HG03159 (cell line): ENCODE data around the gene ATP6V1E1.

Source experiments
- ATAC-seq: cut with Tn5 transposase; IDR thresholded peaks from one replicate; pipeline ENCODE4 v1.9.1; 2021; ENCODE audit warnings: mild to moderate bottlenecking, moderate library complexity; ENCODE audit not compliant: unreplicated experiment

The ATP6V1E1 gene

DNA sequence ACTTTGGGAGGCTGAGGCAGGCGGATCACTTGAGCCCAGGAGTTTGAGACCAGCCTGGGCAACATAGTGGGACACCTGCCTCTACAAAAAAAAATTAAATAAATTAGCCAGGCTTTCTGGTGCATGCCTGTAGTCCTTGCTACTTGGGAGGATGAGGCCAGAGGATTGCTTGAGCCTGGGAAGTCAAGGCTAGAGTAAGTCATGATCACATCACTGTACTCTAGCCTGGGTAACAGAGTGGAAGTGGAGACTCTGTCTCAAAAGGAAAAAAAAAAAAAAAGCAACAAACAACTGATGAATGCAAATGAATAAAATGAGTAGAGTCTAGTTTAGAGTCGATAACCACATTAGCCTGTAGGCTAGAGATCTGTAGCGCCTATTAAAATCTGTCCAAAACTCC is 6.1 kb upstream of the ATP6V1E1 start:
- no peak for ATAC-seq

DNA sequence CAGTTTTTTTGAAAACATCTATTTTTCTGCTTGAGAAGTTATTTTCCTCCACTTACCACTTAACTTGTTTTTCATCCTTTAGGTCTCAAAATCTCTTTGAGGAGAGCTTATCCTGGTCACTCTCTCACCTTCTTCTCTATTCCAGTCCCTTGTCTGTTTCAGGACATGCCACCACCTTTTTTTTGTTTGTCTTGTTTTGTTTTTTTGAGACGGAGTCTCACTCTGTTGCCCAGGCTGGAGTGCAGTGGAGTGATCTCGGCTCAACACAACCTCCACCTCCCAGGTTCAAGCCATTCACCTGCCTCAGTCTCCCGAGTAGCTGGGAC is 5.4 kb upstream of the ATP6V1E1 start:
- ATAC-seq, result no peak

DNA sequence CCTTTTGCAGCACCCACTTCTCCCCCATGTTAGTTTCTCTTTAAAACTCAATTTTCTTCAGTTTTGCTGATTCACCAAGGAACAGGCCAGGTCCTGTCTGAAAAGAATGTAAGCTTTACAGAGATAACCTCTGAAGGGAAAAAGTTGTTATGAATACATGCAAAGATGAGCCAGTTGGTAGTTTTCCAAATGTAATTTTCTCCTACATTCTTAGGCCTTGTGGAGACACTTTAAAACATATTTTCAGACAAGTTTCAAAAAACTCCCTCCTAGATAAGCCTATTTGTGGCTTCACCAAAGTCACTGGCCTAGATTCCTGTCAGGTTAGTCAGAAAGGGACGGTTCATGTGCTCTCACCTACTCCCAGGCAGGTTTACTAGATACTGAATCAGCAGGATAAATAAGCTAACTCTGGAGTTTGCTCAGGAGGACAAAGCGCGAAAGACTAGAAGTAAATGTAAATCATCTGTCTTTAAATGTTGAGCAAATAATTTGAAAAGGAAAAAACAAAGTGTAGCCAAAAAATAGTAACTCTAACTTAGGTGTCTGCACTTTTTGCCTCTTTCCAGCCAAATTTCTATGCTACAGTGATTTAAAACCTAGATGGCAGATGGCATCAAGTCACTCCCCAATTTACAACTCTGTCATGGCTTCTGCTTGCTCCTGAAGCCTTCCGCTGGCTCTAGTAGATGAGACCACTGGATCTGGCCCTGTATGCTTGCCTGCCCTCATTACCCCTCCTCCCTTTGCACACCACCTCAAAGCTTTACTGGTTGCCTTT is 4.9 kb upstream of the ATP6V1E1 start:
- ATAC-seq, result no peak

DNA sequence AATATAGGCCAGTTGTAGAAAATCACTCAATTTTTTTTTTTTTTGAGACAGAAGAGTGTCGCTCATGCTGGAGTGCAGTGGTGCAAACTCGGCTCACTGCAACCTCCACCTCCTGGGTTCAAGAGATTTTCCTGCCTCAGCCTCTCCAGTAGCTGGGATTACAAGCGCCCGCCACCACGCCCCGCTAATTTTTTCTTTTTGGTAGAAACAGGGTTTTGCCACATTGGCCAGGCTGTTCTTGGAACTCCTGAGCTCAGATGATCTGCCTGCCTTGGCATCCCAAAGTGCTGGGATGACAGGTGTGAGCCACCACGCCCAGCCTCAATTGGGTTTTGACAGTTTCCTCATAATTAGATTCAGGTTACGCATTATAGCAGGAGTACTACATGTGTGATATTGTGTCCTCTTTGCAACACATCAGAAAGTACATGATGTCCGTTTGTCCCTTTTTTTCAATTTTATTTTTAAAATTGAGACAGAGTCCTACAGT is 2.6 kb upstream of the ATP6V1E1 start:
- no peak for ATAC-seq

DNA sequence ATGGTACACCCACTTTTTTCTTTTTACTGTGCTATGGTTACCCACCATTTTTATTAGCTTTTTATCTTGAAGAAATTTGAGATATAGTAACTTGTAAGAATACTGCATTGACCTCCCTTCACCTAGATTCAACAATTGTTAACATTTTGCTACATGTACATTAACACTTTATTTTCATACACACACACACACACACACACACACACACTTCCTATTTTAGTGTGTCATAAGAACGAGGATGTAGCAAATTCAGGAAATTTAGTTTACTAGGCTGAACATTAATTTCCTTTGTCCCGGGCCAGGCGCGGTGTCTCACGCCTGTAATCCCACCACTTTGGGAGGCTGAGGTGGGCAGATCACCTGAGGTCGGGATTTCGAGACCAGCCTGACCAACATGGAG is 1.1 kb upstream of the ATP6V1E1 start:
- no peak for ATAC-seq

DNA sequence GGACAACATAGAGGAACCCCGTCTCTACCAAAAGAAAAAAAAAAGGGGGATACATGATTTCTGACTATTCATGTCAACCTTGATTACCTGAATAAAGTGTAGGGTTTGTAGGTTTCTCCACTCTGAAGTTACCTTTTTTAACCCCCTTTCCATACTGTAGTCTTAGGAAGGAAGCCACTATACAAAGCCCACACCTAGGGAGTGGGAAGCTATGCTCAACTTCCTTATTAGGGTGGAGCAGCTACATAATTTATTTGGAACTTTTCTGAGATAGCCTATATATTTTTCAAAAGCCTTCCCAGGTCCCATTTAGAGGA is 582 bp upstream of the ATP6V1E1 start:
- no peak for ATAC-seq

DNA sequence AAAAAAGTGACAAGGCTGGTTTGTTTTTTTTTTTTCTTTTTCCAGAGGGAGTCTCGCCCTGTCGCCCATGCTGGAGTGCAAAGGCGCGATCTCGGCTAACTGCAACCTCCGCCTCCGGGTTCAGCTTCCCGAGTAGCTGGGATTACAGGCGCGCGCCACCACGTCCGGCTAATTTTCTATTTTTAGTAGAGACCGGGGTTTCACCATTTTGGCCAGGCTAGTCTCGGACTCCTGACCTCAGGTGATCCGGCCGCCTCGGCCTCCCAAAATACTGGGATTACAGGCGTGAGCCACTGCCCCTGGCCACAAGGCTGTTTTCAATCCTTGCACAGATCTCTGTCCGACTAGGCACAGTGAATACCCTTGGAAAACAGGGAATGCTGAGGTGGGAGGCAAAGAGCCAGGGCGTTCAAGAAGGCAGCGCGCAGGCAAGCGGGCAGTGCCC is 566 bp downstream of the ATP6V1E1 start:
- ATAC-seq, result no peak

DNA sequence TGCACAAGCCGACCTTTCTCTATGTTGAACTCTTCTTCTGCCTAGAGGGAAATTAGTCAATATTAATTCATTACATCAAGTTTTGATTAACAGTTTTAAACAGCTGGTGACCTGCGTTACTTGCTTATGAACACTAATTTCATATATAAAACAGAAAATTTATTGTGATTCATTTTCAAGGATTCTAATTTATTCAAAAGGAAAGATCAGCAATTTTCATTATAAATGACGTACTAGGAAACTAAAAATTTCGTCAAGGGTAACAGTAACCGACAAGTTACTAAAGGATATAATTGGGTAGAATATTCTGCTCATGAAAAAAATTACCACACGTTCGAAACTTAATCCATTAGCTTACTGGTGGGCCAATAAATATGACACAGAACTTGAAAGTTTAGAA is 15.3 kb downstream of the ATP6V1E1 start:
- ATAC-seq, result no peak

DNA sequence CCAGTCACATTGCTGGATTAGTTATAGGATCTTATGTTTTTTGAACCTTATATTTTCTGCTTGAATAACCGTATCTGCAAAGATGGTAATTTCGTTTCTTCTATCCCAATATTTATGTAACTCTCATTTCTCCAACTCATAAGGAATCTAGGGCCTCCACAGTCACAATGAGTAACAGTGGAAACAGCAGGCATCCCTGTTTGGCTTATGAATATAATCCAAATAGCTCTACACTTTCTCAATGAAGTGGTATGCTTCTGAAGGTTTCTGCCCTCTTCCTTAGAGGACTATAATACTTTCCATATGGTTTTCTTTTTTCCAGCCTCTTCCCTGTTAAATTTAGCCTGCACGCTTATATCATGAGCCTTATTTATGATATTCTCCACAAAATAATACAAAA is 16.5 kb downstream of the ATP6V1E1 start:
- ATAC-seq, result no peak

DNA sequence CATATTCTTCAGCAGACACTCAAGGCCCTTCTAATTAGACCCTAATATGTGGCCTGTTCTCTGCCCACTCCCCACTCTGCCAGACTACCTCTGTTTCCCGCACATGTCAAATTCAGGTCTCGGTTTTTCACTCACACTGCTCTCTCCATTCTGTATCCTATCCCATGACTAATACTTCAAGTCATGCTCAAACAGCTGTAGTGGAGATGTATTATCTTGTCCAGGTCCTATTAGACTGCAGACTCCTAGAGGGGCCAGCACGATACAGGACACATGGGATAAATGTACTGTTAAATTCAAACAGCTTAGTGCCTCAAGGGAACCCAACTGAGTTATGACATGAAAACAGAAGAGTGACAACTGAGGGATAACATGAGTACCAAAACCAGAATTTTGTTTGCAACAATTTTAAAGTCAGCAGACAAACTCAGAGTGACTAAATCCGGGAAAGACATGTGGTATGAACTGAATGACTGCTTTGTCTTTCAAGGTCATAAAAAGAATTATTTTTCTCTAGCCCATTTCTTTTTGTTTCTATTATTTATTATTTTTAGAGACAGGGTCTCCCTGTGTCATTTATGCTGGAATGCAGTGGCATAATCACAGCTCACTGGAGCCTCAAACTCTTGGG is 20.5 kb downstream of the ATP6V1E1 start:
- ATAC-seq, result no peak

DNA sequence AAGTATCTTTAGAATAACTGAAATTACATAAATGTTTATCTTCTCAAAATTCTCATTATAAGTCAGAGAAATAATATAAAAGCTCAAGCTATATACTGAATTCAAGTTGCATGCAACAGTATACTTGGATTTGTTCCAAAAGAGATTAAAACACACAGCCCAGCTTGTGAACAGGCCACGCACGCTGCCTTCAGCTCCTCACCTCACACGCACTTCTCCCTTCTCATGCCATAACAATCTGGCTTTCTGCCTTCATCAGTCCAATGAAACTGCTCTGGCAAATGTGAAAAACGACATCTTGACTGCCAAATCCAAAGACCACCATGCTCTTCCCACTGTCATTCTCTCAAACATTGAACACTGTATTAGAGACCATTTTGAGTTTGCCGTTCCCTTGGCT is 22.1 kb downstream of the ATP6V1E1 start:
- ATAC-seq, result no peak

DNA sequence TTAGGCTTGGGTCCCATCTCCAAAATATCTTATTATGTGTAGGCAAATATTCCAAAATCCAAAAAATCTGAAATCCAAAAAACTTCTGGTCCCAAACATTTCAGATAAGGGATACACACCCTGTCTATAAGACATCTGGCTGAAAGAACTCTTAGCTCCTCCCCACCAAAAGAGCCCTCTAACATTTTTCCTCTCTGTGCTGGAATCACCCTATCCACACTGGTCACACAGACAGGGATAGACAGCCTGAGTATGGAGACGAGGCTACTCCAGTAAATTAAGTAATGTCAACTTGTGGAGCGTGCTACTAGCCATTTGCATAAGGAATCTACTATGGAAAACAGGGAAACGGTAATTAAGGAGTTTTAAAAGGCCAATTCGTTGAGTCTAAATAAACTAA is 24.9 kb downstream of the ATP6V1E1 start:
- no peak for ATAC-seq

DNA sequence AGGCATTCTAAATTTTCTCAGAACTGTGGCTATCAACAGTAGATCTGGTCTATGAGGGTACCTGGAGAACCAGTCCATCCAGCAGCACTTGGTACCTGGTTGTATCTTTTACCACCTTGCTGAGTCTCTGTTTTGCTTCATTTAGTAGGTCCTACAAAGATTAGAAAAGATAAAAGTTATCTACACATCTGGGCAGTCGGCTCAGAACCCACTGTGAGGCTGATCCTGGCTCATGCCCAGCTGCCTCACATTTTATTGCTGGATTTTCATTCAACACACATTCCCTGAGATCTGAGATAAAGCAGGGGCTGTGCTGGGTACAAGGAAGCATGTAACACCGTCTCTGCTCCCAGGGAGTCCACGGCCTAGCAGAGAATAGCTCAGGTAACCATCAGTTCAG is 27.5 kb downstream of the ATP6V1E1 start:
- no peak for ATAC-seq

DNA sequence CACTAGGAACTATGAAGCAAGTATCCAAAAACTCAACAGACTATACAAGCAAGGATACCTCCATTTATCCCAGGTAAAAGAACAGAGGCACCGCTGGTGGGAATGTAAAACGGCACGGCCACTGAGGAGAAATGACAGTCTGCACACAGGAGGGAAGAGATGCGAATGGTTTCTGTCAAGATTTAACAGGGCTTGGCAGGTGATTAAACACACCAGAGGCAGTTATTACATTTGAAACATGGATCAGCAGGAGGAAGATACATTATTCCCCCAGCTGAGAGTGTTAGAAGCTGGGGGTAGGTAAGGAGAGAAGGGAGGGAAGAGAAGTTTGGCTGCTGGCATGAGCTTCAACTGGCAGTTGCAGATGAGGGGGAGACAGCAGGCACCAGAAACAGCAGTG is 30.2 kb downstream of the ATP6V1E1 start:
- no peak for ATAC-seq

DNA sequence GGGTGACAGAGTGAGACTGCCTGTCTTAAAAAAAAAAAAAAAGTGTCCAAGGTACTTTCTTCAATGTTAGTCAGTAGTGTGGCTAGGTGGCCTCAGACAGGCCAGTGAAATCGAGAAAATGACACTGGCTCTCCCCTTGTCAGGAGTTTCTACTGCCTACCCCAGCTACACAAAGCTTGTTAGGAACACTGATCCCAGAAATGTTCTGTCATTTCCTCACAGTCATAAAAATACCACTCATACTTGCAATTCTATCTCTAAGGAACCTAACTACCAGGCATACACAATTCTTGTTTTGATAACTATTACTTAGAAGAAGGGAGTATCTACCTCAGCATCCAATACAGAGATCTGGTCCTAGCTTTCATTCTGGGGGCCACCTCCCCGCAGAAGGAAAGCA is 31.3 kb downstream of the ATP6V1E1 start:
- no peak for ATAC-seq

DNA sequence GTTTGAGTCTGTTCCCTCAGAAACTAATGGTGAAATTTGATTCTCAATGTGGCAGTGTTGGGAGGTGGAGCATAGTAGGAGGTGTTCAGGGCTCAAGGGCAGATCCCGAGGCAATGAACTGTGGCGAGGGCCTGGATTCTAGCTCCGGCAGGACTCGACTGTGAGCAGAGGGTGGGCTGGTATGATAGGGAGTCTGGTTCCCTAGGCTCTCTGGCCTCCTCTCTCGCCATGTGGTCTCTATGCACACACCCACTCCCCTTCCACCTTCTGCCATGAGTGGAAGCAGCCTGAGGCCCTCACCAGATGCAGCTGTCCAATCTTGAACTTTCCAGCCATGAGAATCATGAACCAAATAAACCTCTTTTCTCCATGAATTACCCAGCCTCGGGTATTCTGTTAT is 32.3 kb downstream of the ATP6V1E1 start:
- no peak for ATAC-seq

DNA sequence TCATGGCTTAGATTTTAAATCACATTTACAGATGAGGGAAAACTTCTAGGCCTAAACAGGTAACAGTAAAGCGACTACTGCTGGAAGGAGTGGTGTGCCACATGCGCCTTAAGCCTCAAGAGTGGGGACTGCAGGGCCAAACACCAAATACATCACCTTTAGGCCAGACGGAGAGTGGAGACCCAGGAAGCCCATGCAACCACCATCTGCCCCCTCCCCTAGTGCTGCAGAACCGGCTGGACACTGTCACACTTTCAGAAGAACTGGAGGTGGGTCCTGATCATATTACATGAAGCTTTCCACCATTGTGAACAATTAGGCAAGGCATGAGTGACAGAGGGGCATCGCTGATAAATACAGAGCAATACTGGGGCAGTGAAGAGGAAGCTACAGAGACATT is 36.3 kb downstream of the ATP6V1E1 start:
- ATAC-seq, result no peak

DNA sequence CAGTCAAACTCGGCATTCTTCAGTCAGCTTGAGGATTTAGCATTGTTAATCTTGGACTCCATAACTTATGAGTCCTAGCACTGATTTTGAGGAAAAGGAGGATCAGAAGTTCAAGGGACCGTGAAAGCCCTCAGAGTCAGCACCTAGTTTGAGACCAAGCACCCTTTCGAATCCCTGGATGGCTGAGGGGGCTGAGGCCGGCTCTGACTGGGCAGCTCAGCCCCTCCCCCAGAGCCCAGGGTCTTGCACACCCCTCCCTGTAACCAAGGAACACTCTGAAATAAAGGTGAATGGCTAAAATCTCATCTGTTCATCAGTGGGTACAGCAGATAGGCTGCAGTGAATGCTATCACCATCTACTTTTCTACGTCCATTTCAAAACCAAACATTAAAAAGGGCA is 38.0 kb downstream of the ATP6V1E1 start:
- ATAC-seq, result no peak

DNA sequence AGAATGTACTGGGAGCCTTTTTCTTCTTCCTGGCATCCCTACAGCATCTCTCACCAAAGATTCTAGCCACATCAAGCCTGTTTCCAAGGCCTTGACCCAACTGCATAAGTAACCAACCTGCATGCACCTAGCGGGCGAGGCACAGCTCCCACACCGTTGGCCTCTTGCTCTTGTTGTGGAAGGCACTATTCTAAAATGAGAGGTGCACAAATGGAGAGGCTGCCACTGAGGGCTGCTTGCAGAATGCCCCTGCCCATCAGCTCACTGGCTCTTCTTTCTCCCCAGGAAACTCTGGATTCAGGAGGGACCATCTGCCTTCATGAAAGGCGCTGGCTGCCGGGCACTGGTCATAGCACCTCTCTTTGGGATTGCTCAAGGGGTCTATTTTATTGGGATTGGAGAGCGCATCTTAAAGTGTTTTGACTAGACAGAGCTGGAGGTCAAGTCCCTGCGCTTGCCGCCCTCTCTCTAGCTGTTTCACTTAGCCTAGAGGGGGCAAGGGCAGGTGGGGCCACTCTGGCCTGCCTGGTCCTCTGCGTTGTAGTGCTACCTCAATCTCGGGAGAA is 38.7 kb downstream of the ATP6V1E1 start:
- no peak for ATAC-seq

DNA sequence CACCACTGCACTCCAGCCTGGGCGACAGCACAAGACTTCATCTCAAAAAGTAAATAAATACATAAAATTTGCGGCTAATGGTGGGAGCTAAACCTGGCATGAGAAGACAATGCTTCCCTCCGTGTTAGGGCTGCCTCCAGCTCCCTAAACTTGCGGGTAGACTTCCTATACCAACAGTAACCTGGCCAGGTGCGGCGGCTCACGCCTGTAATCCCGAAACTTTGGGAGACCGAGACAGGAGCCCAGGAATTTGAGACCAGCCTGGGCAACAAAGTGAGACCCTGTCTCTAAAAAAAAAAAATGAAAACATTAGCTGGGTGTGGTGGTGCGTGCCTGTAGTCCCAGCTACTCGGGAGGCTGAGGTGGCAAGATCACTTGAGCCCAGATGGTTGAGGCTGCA is 39.9 kb downstream of the ATP6V1E1 start:
- ATAC-seq, result no peak

DNA sequence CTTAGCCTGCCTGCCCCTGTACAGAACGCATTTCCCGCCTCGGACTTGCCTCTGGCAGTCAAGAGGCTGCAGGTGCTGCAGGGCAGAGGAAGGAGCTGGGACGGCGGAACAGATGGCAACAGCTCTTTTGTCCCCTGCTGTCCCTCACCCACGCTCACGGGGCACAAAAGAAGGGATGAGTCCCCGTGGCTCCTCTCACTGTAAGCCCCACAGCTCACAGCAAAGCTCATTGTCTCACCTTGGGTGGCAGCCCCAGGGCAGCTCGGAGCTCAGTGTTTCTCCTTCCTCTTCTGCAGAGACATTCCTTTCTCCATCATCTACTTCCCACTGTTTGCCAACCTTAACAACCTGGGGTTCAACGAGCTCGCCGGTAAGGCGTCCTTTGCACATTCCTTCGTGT is 40.9 kb downstream of the ATP6V1E1 start:
- ATAC-seq, result no peak

DNA sequence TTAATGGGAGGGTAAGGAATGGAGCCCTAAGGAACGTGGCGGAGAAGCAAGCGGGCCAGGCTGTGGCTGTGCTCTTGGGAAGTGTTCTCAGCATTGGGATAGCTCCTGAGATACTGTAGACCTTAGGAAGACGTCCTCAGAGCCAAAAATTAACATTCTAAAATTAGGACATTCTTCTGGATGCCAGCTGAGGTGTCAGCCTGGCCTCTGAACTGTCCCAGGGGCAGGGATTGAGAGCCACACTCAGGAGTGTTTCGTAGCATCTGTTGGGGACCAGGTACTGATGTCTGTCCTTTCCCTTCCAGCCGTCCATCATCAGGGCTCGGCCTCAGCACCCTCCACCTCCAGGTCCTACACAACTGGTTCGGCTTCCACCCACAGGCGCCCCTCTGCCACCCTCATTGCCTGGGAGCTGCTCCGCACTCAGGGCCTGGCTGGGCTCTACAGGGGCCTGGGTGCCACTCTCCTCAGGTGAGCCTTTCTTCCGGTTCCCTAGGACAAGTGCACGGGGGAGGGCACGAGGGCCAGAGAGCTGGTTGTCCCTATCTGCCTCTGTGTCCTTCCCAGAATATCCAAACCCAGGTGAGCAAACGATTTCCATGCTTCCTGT is 41.6 kb downstream of the ATP6V1E1 start:
- ATAC-seq, result no peak
